SH-SY5Y (cell line): ENCODE measurements around the gene NAA40.

ENCODE experiments used
- GATA2 ChIP-seq: IDR thresholded peaks from 2 replicates; pipeline ENCODE4 v1.6.1; 2011; ENCODE audit warnings: mild to moderate bottlenecking, low read depth, low read length
- GATA3 ChIP-seq: IDR thresholded peaks from 2 replicates; pipeline ENCODE4 v1.6.1; 2011; ENCODE audit warnings: low read depth, mild to moderate bottlenecking, low read length, moderate library complexity

NAA40 gene

GRCh38 chr11:63999349-64000025, 60.7 kb downstream of the NAA40 start:
- TF ChIP-seq GATA3 = no peak
- TF ChIP-seq GATA2 = no peak

- TF ChIP-seq GATA2 (no peak), GATA3 (no peak)
Observed at GRCh38 chr11:64000026-64000739, 61.4 kb downstream of the NAA40 start.

GRCh38 chr11:64000740-64001483, 62.1 kb downstream of the NAA40 start:
- no peak for TF ChIP-seq GATA3
- TF ChIP-seq GATA2 = no peak

- no peak for TF ChIP-seq GATA2
- TF ChIP-seq GATA3 = no peak
Observed at GRCh38 chr11:64001484-64002420, 63.0 kb downstream of the NAA40 start.

GRCh38 chr11:64003807-64004589, 65.2 kb downstream of the NAA40 start:
- TF ChIP-seq GATA2 = no peak
- TF ChIP-seq GATA3 = no peak

- no peak for TF ChIP-seq GATA2
- no peak for TF ChIP-seq GATA3
Observed at GRCh38 chr11:64004590-64004984, 65.8 kb downstream of the NAA40 start.

GRCh38 chr11:64005691-64006090, 66.9 kb downstream of the NAA40 start:
- TF ChIP-seq GATA2 (no peak), GATA3 (no peak)

GRCh38 chr11:64006398-64006797, 67.6 kb downstream of the NAA40 start:
- no peak for TF ChIP-seq GATA2
- TF ChIP-seq GATA3 = no peak
